GM08714 (cell line): ENCODE data around the gene SASH3.

Source experiments
- H3K4me3 ChIP-seq: fragments of 200-500 bp; sonication (Bioruptor generic); 2 replicates; pipeline ENCODE4 v1.5.1; 2014; ENCODE audit warnings: mild to moderate bottlenecking, low read length, inconsistent platforms
- ZNF274 ChIP-seq: IDR thresholded peaks from 2 replicates; pipeline ENCODE4 v1.6.1; 2012; ENCODE audit warnings: mild to moderate bottlenecking, low read depth, low read length

The SASH3 gene

GRCh38 chrX:129785160-129785947 is 5.6 kb downstream of the SASH3 start:
- peak overlapping the region; percentile 17; the same call in 1 of the 2 replicates for H3K4me3 ChIP-seq
- TF ChIP-seq ZNF274 = no peak

- peak overlapping the region; percentile 21; the same call in 1 of the 2 replicates for H3K4me3 ChIP-seq
- TF ChIP-seq ZNF274 = no peak
These were observed 6.5 kb downstream of the SASH3 start for GRCh38 chrX:129786210-129786651.

- TF ChIP-seq ZNF274 = no peak
- H3K4me3 ChIP-seq = no peak overlapping the region
These were observed 7.7 kb downstream of the SASH3 start for GRCh38 chrX:129787336-129788055.

GRCh38 chrX:129788527-129788926 is 8.8 kb downstream of the SASH3 start:
- no peak overlapping the region for H3K4me3 ChIP-seq
- no peak for TF ChIP-seq ZNF274

- TF ChIP-seq ZNF274 = no peak
- H3K4me3 ChIP-seq = no peak overlapping the region
These were observed 10.4 kb downstream of the SASH3 start for GRCh38 chrX:129790146-129790545.

- no peak for TF ChIP-seq ZNF274
These were observed 11.1 kb downstream of the SASH3 start for GRCh38 chrX:129790808-129791207.

GRCh38 chrX:129791336-129791735 is 11.6 kb downstream of the SASH3 start:
- no peak overlapping the region for H3K4me3 ChIP-seq
- no peak for TF ChIP-seq ZNF274

More at GRCh38 chrX:129790808-129791207, 11.1 kb downstream of the SASH3 start:
- no peak overlapping the region for H3K4me3 ChIP-seq

- no peak overlapping the region for H3K4me3 ChIP-seq
- no peak for TF ChIP-seq ZNF274
These were observed 12.3 kb downstream of the SASH3 start for GRCh38 chrX:129791961-129792570.

- no peak overlapping the region for H3K4me3 ChIP-seq
- TF ChIP-seq ZNF274 = no peak
These were observed 13.0 kb downstream of the SASH3 start for GRCh38 chrX:129792586-129793291.

- no peak overlapping the region for H3K4me3 ChIP-seq
- no peak for TF ChIP-seq ZNF274
These were observed 13.9 kb downstream of the SASH3 start for GRCh38 chrX:129793604-129794191.

GRCh38 chrX:129795584-129795983 is 15.8 kb downstream of the SASH3 start:
- TF ChIP-seq ZNF274 = no peak
- H3K4me3 ChIP-seq = no peak overlapping the region

GRCh38 chrX:129797251-129797906 is 17.6 kb downstream of the SASH3 start:
- TF ChIP-seq ZNF274 = no peak

GRCh38 chrX:129798456-129798855 is 18.7 kb downstream of the SASH3 start:
- H3K4me3 ChIP-seq = no peak overlapping the region
- TF ChIP-seq ZNF274 = no peak

More at GRCh38 chrX:129797251-129797906, 17.6 kb downstream of the SASH3 start:
- H3K4me3 ChIP-seq = no peak overlapping the region
